NT2/D1 (cell line): Measurements from ENCODE around the gene GAREM1.

Experiments
- DNase-seq: peaks from one replicate; pipeline ENCODE4 v3.0.0-alpha.2; 2011; ENCODE audit warnings: low read depth, low spot score
- H3K27me3 ChIP-seq: 2 replicates; pipeline ENCODE4 v1.6.0; 2011; ENCODE audit warnings: mild to moderate bottlenecking; ENCODE audit not compliant: insufficient read length, insufficient read depth
- H3K36me3 ChIP-seq: 2 replicates; pipeline ENCODE4 v1.6.1; 2011; ENCODE audit warnings: mild to moderate bottlenecking, low read length, mixed read lengths; ENCODE audit not compliant: insufficient read depth, insufficient read length
- H3K4me1 ChIP-seq: 2 replicates; pipeline ENCODE4 v1.5.1; 2011; ENCODE audit not compliant: insufficient read depth, insufficient read length
- H3K4me3 ChIP-seq: 2 replicates; pipeline ENCODE4 v1.5.1; 2011; ENCODE audit warnings: low read depth; ENCODE audit not compliant: insufficient read length
- H3K9ac ChIP-seq: 2 replicates; pipeline ENCODE4 v1.6.0; 2011; ENCODE audit warnings: low read depth; ENCODE audit not compliant: insufficient read length
- H3K9me3 ChIP-seq: 2 replicates; pipeline ENCODE4 v1.5.1; 2011; ENCODE audit warnings: mild to moderate bottlenecking, low read length; ENCODE audit not compliant: insufficient read depth
- SUZ12 ChIP-seq: IDR thresholded peaks from 2 replicates; pipeline ENCODE4 v1.6.1; 2011; ENCODE audit not compliant: insufficient read length, insufficient read depth; ENCODE audit errors: extremely low read depth
- YY1 ChIP-seq: IDR thresholded peaks from 2 replicates; pipeline ENCODE4 v1.6.1; 2011; ENCODE audit not compliant: insufficient read length, insufficient read depth
- ZNF274 ChIP-seq: IDR thresholded peaks from 2 replicates; pipeline ENCODE4 v1.6.1; 2011; ENCODE audit warnings: mild to moderate bottlenecking, low read depth, low read length

Gene GAREM1

GRCh38 chr18:32438173-32438572 lies 32.5 kb downstream of the GAREM1 start:
- Histone ChIP-seq H3K9me3 (no peaks in the 10 kb centered on the region), H3K9ac (no peak overlapping the region), H3K27me3 (no peaks in the 10 kb centered on the region), H3K36me3 (no peaks in the 10 kb centered on the region), H3K4me1 (peaks cover 2% of the 10 kb centered on the region), H3K4me3 (no peak overlapping the region)
- no peak for DNase-seq
- TF ChIP-seq ZNF274 (no peak), YY1 (no peak), SUZ12 (no peak)

- no peaks in the 10 kb centered on the region for H3K36me3 ChIP-seq
- DNase-seq, result no peak
These were observed 33.4 kb downstream of the GAREM1 start for GRCh38 chr18:32437100-32437834.

GRCh38 chr18:32435631-32436500 lies 34.8 kb downstream of the GAREM1 start:
- TF ChIP-seq YY1, result no peak
- TF ChIP-seq ZNF274, result no peak
- TF ChIP-seq SUZ12, result no peak
- H3K9ac ChIP-seq, result no peak overlapping the region
- no peaks in the 10 kb centered on the region for H3K4me1 ChIP-seq
- no peaks in the 10 kb centered on the region for H3K27me3 ChIP-seq
- no peak overlapping the region for H3K4me3 ChIP-seq
- DNase-seq, result no peak
- H3K36me3 ChIP-seq, result no peaks in the 10 kb centered on the region
- H3K9me3 ChIP-seq, result 0 out of 2 replicates have a peak, but pooled peaks cover 5% of the 10 kb centered on the region

More at GRCh38 chr18:32437100-32437834, 33.4 kb downstream of the GAREM1 start:
- no peaks in the 10 kb centered on the region for H3K9me3 ChIP-seq
- TF ChIP-seq SUZ12 (no peak), YY1 (no peak), ZNF274 (no peak)
- H3K27me3 ChIP-seq, result no peaks in the 10 kb centered on the region
- no peak overlapping the region for H3K9ac ChIP-seq
- H3K4me1 ChIP-seq, result peaks cover 2% of the 10 kb centered on the region
- no peak overlapping the region for H3K4me3 ChIP-seq

GRCh38 chr18:32431753-32432152 lies 38.9 kb downstream of the GAREM1 start:
- no peak for DNase-seq
- H3K9me3 ChIP-seq, result 0 out of 2 replicates have a peak, but pooled peaks cover 5% of the 10 kb centered on the region
- H3K9ac ChIP-seq, result no peak overlapping the region
- no peak for TF ChIP-seq SUZ12
- no peak for TF ChIP-seq ZNF274
- TF ChIP-seq YY1, result no peak
- H3K4me3 ChIP-seq, result no peak overlapping the region
- no peaks in the 10 kb centered on the region for H3K27me3 ChIP-seq
- H3K36me3 ChIP-seq, result no peaks in the 10 kb centered on the region
- no peaks in the 10 kb centered on the region for H3K4me1 ChIP-seq

GRCh38 chr18:32429402-32429801 lies 41.3 kb downstream of the GAREM1 start:
- H3K9me3 ChIP-seq, result 0 out of 2 replicates have a peak, but pooled peaks cover 5% of the 10 kb centered on the region
- no peak overlapping the region for H3K4me3 ChIP-seq
- DNase-seq, result no peak
- H3K9ac ChIP-seq, result no peak overlapping the region
- no peaks in the 10 kb centered on the region for H3K27me3 ChIP-seq
- H3K36me3 ChIP-seq, result no peaks in the 10 kb centered on the region
- TF ChIP-seq YY1 (no peak), SUZ12 (no peak), ZNF274 (no peak)
- H3K4me1 ChIP-seq, result no peaks in the 10 kb centered on the region

GRCh38 chr18:32427084-32427900 lies 43.4 kb downstream of the GAREM1 start:
- H3K4me1 ChIP-seq, result no peaks in the 10 kb centered on the region
- TF ChIP-seq YY1, result no peak
- no peak for TF ChIP-seq SUZ12
- H3K36me3 ChIP-seq, result no peaks in the 10 kb centered on the region
- H3K4me3 ChIP-seq, result no peak overlapping the region
- H3K9ac ChIP-seq, result no peak overlapping the region
- 0 out of 2 replicates have a peak, but pooled peaks cover 5% of the 10 kb centered on the region for H3K9me3 ChIP-seq
- H3K27me3 ChIP-seq, result no peaks in the 10 kb centered on the region
- DNase-seq, result no peak

GRCh38 chr18:32425466-32425865 lies 45.2 kb downstream of the GAREM1 start:
- Histone ChIP-seq H3K4me3 (no peak overlapping the region), H3K9me3 (no peaks in the 10 kb centered on the region), H3K9ac (no peak overlapping the region), H3K4me1 (no peaks in the 10 kb centered on the region), H3K27me3 (no peaks in the 10 kb centered on the region), H3K36me3 (no peaks in the 10 kb centered on the region)
- TF ChIP-seq ZNF274 (no peak), SUZ12 (no peak), YY1 (no peak)
- DNase-seq, result no peak
